ENCODE measurements around the gene FOLR1. TPM values are rescaled to one million over a fixed set of nuclear protein-coding genes. Genes with fewer than 3 reads are reported as not detected.

The FOLR1 gene
- total RNA-seq, 1 experiment from 2014 or later = 4.8 TPM

- TF ChIP-seq CTCF (IDR thresholded peaks at IDR 0.05 in 2 of 3, conservative IDR thresholded peaks at IDR 0.05 in 1 of 3; ENCODE audit: borderline replicate concordance in 1 of 3, insufficient read depth in 1 of 3, low read depth in 2 of 3, low read length in 2 of 3) = no peak
- TF ChIP-seq CEBPB (IDR thresholded peaks at IDR 0.05; ENCODE audit: low read depth) = no peak
Observed at GRCh38 chr11:72209101-72209500, 17.2 kb downstream of the FOLR1 start (continued).

GRCh38 chr11:72216638-72217037 is 24.7 kb downstream of the FOLR1 start, which contains the start of gene FOLR2:
FOLR2 (plus strand) TSS chr11:72216794; CDS start chr11:72218585, 1,791 bp downstream.
- intact Hi-C loops (cut with micrococcal nuclease) = no loop called here
- no peak for DNase-seq (ENCODE audit: low read depth, low spot score)
- Histone ChIP-seq H2AFZ (ENCODE audit: low read depth, low read length, poor library complexity, severe bottlenecking) (no peak within 1 kb of the TSS), H3K9me2 (ENCODE audit: insufficient read depth) (no peaks in the 10 kb centered on the region), H3K4me1 (ENCODE audit: control insufficient read depth in 1 of 2, insufficient read depth in 2 of 2, low read length in 2 of 2) (no peaks in the 10 kb centered on the region; a peak in 1 of 4 replicates), H3K9me3 (ENCODE audit: control insufficient read depth in 1 of 2, insufficient read depth in 1 of 2, low read depth in 1 of 2, low read length in 2 of 2) (no peaks in the 10 kb centered on the region), H3K79me2 (ENCODE audit: insufficient read depth, low read length) (no peaks in the 10 kb centered on the region), H3K4me2 (ENCODE audit: low read length) (no peak within 1 kb of the TSS), H3K4me3 (replicated peaks in 1 of 2; ENCODE audit: low read depth in 1 of 2, low read length in 2 of 2) (no peak within 1 kb of the TSS), H3K27ac (ENCODE audit: low read depth, low read length) (no peak within 1 kb of the TSS), H3K36me3 (ENCODE audit: control insufficient read depth in 1 of 2, insufficient read depth in 2 of 2, low read length in 2 of 2) (no peaks in the 10 kb centered on the region), H3K27me3 (ENCODE audit: insufficient read depth, low read length) (no peaks in the 10 kb centered on the region), H4K20me1 (ENCODE audit: insufficient read depth) (no peaks in the 10 kb centered on the region), H3K9ac (ENCODE audit: low read length) (no peak within 1 kb of the TSS)
- CTCF ChIA-PET = no interaction called here
- TF ChIP-seq ATF3 (IDR thresholded peaks at IDR 0.05) (no peak), CEBPB (IDR thresholded peaks at IDR 0.05; ENCODE audit: low read depth) (no peak), YY1 (IDR thresholded peaks at IDR 0.05; ENCODE audit: extremely low read depth, insufficient replicate concordance, low read depth, low read length) (no peak)
- no peak for ATAC-seq
- RAD21 ChIA-PET (ENCODE audit: low non-redundant PET in 1 of 2, low total read pairs in 2 of 2, uncharacterized antibody in 2 of 2, unreplicated experiment in 2 of 2) = no interaction called here
- POLR2A ChIA-PET = no interaction called here
- no TSS peak for BruUV-seq (replicated peaks)

- TF ChIP-seq ATF3 (IDR thresholded peaks at IDR 0.05) (no peak), CBX3 (IDR thresholded peaks at IDR 0.05; ENCODE audit: low read depth) (no peak), CTCF (IDR thresholded peaks at IDR 0.05 in 2 of 3, conservative IDR thresholded peaks at IDR 0.05 in 1 of 3; ENCODE audit: borderline replicate concordance in 1 of 3, insufficient read depth in 1 of 3, low read depth in 2 of 3, low read length in 2 of 3) (no peak), SRF (IDR thresholded peaks at IDR 0.05; ENCODE audit: low read depth) (no peak), MAX (IDR thresholded peaks at IDR 0.05) (no peak)
- ChIA-PET CTCF (no interaction called here), RAD21 (ENCODE audit: low non-redundant PET in 1 of 2, low total read pairs in 2 of 2, uncharacterized antibody in 2 of 2, unreplicated experiment in 2 of 2) (no interaction called here), POLR2A (no interaction called here)
- BruUV-seq (replicated peaks) = no TSS peak
- Histone ChIP-seq H3K4me1 (ENCODE audit: control insufficient read depth in 1 of 2, insufficient read depth in 2 of 2, low read length in 2 of 2) (peaks cover 9% of the 10 kb centered on the region in 2 experiments), H3K79me2 (ENCODE audit: insufficient read depth, low read length) (no peaks in the 10 kb centered on the region), H3K9me3 (ENCODE audit: control insufficient read depth in 1 of 2, insufficient read depth in 1 of 2, low read depth in 1 of 2, low read length in 2 of 2) (no peaks in the 10 kb centered on the region), H4K20me1 (ENCODE audit: insufficient read depth) (no peaks in the 10 kb centered on the region), H3K9me2 (ENCODE audit: insufficient read depth) (no peaks in the 10 kb centered on the region), H3K4me3 (replicated peaks in 1 of 2; ENCODE audit: low read depth in 1 of 2, low read length in 2 of 2) (no peak overlapping the region), H3K4me2 (ENCODE audit: low read length) (no peak overlapping the region), H2AFZ (ENCODE audit: low read depth, low read length, poor library complexity, severe bottlenecking) (no peak overlapping the region), H3K27me3 (ENCODE audit: insufficient read depth, low read length) (no peaks in the 10 kb centered on the region), H3K9ac (ENCODE audit: low read length) (no peak overlapping the region), H3K27ac (ENCODE audit: low read depth, low read length) (no peak overlapping the region), H3K36me3 (ENCODE audit: control insufficient read depth in 1 of 2, insufficient read depth in 2 of 2, low read length in 2 of 2) (no peaks in the 10 kb centered on the region)
- intact Hi-C loops (cut with micrococcal nuclease) = no loop called here
- no peak for ATAC-seq
- DNase-seq (ENCODE audit: low read depth, low spot score) = no peak
Observed at GRCh38 chr11:72217841-72218240, 25.9 kb downstream of the FOLR1 start.

Data from HCT116 (cell line).